GM19240 (cell line): Measurements from ENCODE around the gene HIVEP3.

Experiments
- DNase-seq: peaks from one replicate; pipeline ENCODE4 v3.0.0; 2011; ENCODE audit warnings: low spot score; ENCODE audit not compliant: insufficient read length

The HIVEP3 gene

DNA sequence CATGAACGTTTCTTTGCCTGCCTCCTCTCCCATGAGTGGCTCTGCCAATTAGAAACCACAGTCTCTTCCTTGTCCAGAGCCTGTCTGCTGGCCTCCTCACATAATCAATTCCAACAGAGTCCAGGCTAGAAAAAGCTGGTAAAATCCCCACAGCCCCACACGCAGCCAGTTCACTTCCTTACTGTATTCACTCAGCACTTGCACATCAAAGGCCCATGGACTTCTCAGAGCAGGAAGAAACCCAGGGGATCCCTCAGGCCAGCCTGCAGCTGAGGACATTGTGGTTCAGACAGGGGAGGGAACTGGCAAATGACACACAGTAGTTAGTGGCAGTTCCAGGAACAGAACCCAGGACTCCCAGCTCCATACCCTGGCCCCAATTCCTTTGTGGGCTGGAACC, 262.7 kb downstream of the HIVEP3 start:
- no peak for DNase-seq

GRCh38 chr1:41655632-41656031, 263.1 kb downstream of the HIVEP3 start:
- DNase-seq, result no peak

DNA sequence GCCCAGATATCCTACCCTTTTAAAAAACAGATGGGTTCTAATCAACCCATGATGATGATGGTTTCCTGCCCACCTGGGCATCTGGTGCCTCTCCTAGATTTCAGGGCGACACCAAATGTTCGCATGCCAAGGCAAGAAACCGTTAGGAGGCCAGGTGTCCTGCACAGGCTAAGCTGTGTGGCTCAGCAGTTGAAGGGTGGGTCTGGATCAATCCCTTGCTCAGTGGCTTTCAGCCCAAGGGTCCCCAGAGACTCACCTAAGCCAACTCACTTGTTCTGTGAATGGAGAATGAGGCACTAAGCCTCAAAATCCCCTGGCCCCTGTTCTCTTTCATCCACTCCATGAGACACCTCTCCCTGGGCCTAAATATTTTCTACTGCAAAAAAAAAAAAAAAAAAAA, 265.1 kb downstream of the HIVEP3 start:
- DNase-seq, result no peak

GRCh38 chr1:41652384-41653265, 266.1 kb downstream of the HIVEP3 start:
- DNase-seq, result no peak

DNA sequence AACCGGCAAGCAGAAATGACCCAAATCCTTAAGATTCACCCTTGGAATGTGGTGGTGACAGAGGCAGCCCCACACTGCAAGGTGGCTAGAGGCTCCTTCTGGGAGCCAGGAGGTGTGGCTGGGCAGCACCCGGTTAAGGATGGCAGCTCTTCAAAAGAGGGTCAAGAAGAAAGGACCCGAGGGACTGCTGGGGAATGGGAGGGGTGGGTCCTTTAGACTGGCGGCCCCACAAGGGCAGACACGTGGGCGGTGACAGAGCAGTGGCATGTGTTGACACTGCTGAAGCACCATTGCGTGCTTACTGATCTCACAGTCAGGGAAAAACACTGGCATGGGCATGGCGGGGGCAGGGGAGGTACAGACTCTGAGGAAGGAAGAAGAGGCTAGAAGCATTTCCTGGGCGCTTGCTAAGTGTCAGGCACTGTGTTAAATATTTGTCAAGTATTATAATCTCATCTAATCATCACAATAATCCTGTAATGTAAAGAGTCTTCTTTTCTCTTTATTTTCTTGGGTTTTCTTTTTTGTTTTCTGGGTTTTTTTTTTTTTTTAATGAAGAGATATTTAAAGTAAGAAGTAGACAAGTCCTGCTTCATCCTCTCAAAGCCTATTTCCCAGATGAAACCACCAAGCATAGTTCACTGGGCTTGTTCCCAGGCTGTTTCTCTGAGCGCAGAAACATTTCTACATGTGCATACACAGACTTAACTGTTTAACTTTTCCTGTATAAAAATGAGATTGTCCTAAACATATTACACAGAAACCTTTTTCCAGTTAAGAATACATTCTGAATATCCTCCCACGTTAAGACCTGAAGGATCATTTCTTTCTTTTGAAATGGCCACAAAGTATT, 268.5 kb downstream of the HIVEP3 start:
- no peak for DNase-seq

- DNase-seq, result no peak
These were observed 269.2 kb downstream of the HIVEP3 start for GRCh38 chr1:41649396-41650027.

- no peak for DNase-seq
These were observed 269.9 kb downstream of the HIVEP3 start for GRCh38 chr1:41648844-41649243.

DNA sequence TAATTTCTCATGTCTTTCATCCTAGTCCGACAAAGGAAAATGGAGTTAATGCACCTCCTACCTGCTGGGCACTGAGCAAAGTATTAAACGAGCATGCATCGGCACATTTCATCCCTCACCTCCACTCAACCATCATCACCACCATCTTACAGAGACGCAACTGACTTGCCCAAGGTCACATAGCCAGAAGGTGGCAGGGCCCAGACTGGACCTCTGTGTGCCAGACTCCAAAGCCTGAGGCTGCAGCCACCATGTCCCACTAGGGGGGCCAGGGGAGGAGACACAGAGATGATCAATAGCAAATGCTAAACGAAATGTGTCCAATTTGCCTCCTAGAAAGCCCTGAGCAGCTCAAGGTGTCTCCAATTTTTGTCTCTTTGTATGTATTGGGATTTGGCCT, 270.5 kb downstream of the HIVEP3 start:
- no peak for DNase-seq

DNA sequence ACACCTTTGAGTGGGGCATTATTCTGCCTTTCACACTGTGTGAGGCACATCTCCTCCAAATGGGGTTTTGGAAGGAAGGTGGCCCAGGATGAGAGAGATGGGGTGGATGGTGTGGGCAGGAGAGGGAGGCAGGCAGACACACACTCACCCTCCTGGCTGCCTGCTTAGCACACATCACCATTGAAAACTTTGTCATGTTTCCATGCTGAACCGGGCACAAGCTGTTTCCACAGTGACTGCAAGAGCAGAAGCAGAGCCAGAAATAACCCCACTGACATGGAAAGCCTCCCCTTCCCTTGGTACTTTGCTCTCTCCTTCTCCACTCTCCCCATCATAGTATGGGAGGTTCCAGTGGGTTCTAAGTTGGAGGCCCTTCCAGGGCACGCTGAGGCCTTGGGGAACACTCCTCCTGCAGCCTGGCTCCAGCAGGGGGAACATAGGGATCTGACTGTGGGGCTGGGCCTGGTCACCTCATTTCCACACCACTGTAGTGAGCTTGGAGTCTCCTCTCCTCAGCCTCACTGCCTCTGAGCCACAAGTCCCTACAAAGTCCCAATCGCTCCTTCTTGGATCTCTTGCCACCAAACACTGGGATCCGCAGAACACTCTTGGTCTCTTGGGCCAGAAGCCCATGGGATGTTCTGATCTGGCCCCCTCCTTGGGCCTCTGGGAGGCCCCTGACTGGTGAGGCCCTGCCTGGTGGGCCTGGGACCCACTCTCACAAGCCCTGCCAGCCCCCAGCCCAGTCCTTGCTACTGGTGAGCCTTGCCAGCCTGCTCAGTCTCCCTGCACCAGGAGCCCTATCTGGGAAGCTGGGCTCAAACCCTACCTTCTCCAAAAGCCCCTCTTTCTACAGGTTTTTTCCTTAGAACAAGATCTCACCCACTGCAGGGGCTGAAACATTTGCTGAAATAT, 271.2 kb downstream of the HIVEP3 start:
- DNase-seq, result no peak

DNA sequence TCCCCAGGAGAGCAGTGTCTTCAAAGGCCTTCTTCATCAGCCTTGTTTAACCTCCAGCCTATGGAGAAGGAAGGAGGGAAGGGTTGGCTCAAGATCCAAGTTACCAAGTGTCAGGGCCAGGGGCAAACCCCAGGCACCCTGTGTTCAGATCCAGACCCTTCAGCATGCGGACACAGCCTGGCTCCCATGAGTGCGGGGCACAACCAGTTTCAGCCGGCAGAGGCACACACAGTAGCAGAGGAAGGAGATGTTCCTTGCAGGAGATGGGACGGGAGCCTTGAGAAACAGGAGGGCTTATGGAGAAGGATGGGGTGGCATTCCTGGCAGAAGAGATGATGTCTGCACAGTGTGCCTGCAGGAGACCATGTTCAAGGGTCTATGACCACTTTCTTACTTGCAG, 272.5 kb downstream of the HIVEP3 start:
- DNase-seq, result no peak

DNA sequence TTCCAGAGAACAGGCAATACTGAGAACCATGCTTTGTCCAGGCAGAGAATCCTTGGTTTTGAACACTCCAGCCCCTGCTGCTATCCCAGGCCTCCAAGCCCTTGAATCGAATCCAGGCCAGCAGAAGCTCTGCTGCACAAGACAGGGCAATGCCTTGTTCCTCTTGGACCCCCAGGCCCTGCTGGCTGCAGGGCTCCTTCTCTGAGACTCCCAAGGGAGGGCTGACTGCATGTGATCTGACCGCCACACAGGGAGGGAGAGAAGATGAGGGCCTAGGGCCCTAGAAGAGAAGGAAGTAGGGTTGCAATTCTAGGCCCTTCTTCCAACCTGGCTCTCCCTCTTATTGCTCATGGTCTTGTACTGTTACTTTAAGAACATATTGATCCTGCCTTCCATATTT, 273.7 kb downstream of the HIVEP3 start:
- no peak for DNase-seq

- DNase-seq, result no peak
These were observed 275.6 kb downstream of the HIVEP3 start for GRCh38 chr1:41642922-41643821.

- DNase-seq, result no peak
These were observed 276.7 kb downstream of the HIVEP3 start for GRCh38 chr1:41641941-41642527.

GRCh38 chr1:41641475-41641814, 277.3 kb downstream of the HIVEP3 start:
- no peak for DNase-seq

DNA sequence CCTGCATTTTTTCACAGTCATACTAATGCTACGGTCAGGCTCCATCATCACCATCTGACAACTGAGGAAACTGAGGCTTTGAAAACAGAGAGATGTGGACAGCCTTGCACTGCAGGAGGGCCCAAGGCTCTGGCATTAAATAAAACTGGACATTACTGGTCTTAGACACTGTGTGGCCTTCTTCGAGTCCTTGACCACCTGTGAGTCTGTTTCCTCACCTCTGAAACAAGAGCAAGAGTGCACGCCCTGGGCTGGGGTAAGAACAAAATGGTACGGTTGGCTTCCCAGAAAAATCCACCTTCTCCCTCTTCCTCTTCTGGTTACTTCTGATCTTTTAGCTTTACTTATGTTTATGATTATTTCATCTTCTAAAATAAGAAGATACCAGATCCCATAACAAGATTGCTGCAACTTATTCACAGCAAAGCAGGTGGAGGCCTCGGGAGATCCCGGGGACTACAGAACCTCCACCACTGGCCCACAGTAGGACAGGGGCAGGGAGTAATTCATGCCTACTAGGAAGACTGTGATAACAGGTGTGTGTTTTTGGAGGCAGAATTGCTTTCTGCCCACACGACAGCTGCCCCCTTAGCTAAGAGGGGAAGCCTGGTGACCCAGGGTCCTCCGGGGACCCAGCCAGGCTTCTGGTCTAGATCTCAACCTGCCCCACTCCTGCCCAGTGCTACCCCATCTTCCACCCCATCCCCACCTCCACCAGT, 277.8 kb downstream of the HIVEP3 start:
- DNase-seq, result no peak

GRCh38 chr1:41640141-41640751, 278.5 kb downstream of the HIVEP3 start:
- no peak for DNase-seq

DNA sequence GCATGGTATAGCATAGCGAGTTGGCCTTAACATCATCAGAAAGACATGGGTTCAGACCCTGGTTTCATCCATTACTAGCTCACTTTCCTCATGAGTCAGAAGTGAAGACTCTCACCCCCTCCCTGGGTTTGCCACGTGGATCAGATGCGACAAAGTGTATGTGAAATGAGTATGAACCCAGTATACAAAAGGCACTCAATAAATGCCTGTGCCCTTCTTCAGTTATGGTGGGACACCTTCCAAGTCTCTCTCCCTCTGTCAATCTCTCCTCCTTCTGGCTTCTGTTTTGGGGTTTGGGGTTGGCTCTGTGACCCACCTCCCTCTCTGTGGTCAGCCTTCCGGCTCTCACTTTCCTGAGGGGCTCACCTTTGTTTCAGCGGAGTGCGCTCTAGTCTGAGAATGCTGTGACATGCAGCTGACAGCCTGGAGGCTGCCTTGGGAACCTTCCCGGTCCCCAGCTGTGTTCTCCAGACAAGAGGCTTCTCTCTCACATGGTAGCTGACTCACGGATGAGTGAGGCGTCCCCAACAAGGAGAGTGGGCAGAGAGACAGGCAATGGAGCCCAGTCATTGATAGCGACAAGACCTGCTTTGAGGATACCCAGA, 279.3 kb downstream of the HIVEP3 start:
- DNase-seq, result no peak
